ENCODE results near the gene GPR78. TPM values are rescaled to one million over a fixed set of nuclear protein-coding genes. Genes with fewer than 3 reads are reported as not detected.

GPR78 gene
- total and polyA plus RNA-seq, 2 of the 13 experiments (the other 11 are each of a cell fraction or from before 2014, with no cell fraction given) = 0.01 to 0.07 TPM

DNA sequence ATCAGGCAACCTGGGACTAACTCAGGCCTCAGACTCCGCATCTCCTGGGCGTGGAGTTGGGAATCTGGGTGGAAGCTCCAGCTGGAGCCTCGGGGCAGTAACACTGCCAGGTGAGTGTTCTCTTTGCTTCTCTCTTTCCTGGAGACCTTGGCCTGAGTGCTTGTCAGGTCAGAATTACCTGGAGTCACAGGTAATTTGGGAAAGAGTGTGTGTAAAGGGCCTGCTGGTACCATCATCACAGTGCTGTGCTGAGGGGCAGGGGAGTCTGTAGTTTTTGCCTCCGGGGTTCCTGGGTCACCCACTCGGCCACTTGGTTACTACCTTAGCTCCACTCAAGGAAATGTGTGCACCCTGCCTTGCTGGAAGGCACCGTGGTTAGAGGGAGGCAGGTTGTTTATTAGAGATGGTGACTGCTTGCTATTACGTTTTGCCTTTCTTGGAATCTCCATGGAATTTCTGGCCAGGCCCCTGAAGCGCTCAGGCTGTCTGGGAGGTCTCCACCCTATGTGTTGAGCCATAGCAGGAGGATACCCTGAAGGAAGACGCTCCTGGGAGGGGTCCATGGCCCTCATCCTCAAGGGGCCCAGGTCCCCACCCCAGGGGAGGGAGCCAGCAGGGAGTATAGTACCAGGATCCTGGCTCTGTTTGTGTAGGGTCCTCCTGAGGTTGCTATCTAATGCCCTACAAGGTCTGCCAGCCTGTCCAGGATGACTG, 2.9 kb downstream of the GPR78 start:
- ChIA-PET POLR2A (no interaction called here), CTCF (ENCODE audit: low intra/inter-chr PET ratio, low total read pairs) (no interaction called here)
- H3K4me1 ChIP-seq (ENCODE audit: insufficient read depth, low read length) = no peaks in the 10 kb centered on the region
- no peak overlapping the region for H3K4me3 ChIP-seq (replicated peaks in 1 of 3; ENCODE audit: insufficient read depth in 1 of 3, low read depth in 2 of 3, low read length in 3 of 3)
- 26% methylated on average over 3 of the region's 9 CpGs for WGBS (ENCODE audit: low lambda C conversion rate)
- no peak for DNase-seq (ENCODE audit: low spot score)
- no peak overlapping the region for H3K4me2 ChIP-seq (ENCODE audit: low read depth, low read length)
- intact Hi-C loops (cut with micrococcal nuclease; ENCODE audit: unreplicated experiment) = no loop called here
- H3K27me3 ChIP-seq (ENCODE audit: control insufficient read depth in 1 of 2, insufficient read depth in 2 of 2, low read length in 2 of 2) = peaks cover 1 to 17% of the 10 kb centered on the region in 2 experiments; a peak in 2 of 5 replicates
- no TSS peak for BruUV-seq (replicated peaks)
- in situ Hi-C loops (cut with HindIII; ENCODE audit: extremely low pct_ligation_motif_present, low pct_unique_long_range_greater_than_20kb) = no loop called here
- no peak for ATAC-seq
- 0 out of 2 replicates have a peak, but pooled peaks cover 3% of the 10 kb centered on the region for H4K20me1 ChIP-seq (ENCODE audit: insufficient read depth, low read length)
- H3K79me2 ChIP-seq (ENCODE audit: insufficient read depth, low read length) = no peaks in the 10 kb centered on the region
- H3K36me3 ChIP-seq (replicated peaks in 1 of 2; ENCODE audit: control insufficient read depth in 1 of 2, insufficient read depth in 2 of 2, low read length in 2 of 2) = no peaks in the 10 kb centered on the region
- TF ChIP-seq ZNF775 (CRISPR knock-in tag; IDR thresholded peaks at IDR 0.05; ENCODE audit: borderline replicate concordance) (no peak), SIX4 (CRISPR knock-in tag; IDR thresholded peaks at IDR 0.05) (no peak), ZNF687 (CRISPR knock-in tag; IDR thresholded peaks at IDR 0.05) (no peak)
- TF ChIP-seq, protein P1, sequence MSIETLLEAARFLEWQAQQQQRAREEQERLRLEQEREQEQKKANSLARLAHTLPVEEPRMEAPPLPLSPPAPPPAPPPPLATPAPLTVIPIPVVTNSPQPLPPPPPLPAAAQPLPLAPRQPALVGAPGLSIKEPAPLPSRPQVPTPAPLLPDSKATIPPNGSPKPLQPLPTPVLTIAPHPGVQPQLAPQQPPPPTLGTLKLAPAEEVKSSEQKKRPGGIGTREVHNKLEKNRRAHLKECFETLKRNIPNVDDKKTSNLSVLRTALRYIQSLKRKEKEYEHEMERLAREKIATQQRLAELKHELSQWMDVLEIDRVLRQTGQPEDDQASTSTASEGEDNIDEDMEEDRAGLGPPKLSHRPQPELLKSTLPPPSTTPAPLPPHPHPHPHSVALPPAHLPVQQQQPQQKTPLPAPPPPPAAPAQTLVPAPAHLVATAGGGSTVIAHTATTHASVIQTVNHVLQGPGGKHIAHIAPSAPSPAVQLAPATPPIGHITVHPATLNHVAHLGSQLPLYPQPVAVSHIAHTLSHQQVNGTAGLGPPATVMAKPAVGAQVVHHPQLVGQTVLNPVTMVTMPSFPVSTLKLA (IDR thresholded peaks at IDR 0.05) = no peak
- TF ChIP-seq, protein P2, sequence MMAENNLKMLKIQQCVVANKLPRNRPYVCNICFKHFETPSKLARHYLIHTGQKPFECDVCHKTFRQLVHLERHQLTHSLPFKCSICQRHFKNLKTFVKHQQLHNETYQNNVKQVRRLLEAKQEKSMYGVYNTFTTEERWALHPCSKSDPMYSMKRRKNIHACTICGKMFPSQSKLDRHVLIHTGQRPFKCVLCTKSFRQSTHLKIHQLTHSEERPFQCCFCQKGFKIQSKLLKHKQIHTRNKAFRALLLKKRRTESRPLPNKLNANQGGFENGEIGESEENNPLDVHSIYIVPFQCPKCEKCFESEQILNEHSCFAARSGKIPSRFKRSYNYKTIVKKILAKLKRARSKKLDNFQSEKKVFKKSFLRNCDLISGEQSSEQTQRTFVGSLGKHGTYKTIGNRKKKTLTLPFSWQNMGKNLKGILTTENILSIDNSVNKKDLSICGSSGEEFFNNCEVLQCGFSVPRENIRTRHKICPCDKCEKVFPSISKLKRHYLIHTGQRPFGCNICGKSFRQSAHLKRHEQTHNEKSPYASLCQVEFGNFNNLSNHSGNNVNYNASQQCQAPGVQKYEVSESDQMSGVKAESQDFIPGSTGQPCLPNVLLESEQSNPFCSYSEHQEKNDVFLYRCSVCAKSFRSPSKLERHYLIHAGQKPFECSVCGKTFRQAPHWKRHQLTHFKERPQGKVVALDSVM (CRISPR knock-in tag; IDR thresholded peaks at IDR 0.05) = no peak
- H3K9ac ChIP-seq (ENCODE audit: insufficient read depth, low read depth, low read length) = no peak overlapping the region
- H3K27ac ChIP-seq (ENCODE audit: extremely low read length, insufficient read depth, low read length) = no peak overlapping the region
- FAIRE-seq = no peak
- no peaks in the 10 kb centered on the region for H3K9me3 ChIP-seq (ENCODE audit: low read length)
- no peak overlapping the region for H2AFZ ChIP-seq (ENCODE audit: low read length)
